Skin of body (tissue), 2 donors: Measurements from ENCODE around the gene MMD. TPM values are rescaled to one million over a fixed set of nuclear protein-coding genes. Genes with fewer than 3 reads are reported as not detected.

Experiments used
- DNase-seq: peaks from one replicate; lab custom pipeline; 2025; lab: John Stamatoyannopoulos, UW
- total RNA-seq: library from RNA; depleted of rRNA; stranded (reverse); fragments of >200 nt; gene quantifications from one replicate; pipeline ENCODE4 v1.2.3, GENCODE V29; 2014

Gene MMD
- total RNA-seq, 1 donor from 2014 or later = 16.2 TPM

- no peak for DNase-seq
These were observed 67.6 kb downstream of the MMD start for GRCh38 chr17:55354010-55354409.

GRCh38 chr17:55351226-55351625, 70.4 kb downstream of the MMD start:
- no peak for DNase-seq

- no peak for DNase-seq
These were observed 70.8 kb downstream of the MMD start for GRCh38 chr17:55350825-55351205.

GRCh38 chr17:55348749-55349354, 72.8 kb downstream of the MMD start:
- DNase-seq = peak; percentile 49

- no peak for DNase-seq
These were observed 74.3 kb downstream of the MMD start for GRCh38 chr17:55347341-55347740.

GRCh38 chr17:55346658-55347057, 75.0 kb downstream of the MMD start:
- DNase-seq = no peak

GRCh38 chr17:55345132-55345531, 76.5 kb downstream of the MMD start:
- no peak for DNase-seq

GRCh38 chr17:55344514-55344997, 77.1 kb downstream of the MMD start:
- no peak for DNase-seq

- DNase-seq = no peak
These were observed 77.6 kb downstream of the MMD start for GRCh38 chr17:55343900-55344513.

- DNase-seq = peak; percentile 51
These were observed 78.6 kb downstream of the MMD start for GRCh38 chr17:55342800-55343585.

Other genes with a start within 250 kb of the MMD start
- gene HLF, start 156.9 kb downstream of the MMD start, total RNA-seq = 10.3 TPM
- gene SMIM36, start 89.6 kb upstream of the MMD start, total RNA-seq = not detected